DOHH2 (cell line): ENCODE results near the gene AMOT.

Experiments
- EZH2phosphoT487 ChIP-seq: fragments of 200-600 bp; sonication (generic); IDR thresholded peaks from 2 replicates; pipeline ENCODE4 v1.6.1; 2017; ENCODE audit warnings: borderline replicate concordance, mild to moderate bottlenecking, antibody characterized with exemption, low read length, moderate library complexity, mixed read lengths
- TF ChIP-seq, protein P1 (sequence below): fragments of 200-600 bp; sonication (generic); IDR thresholded peaks from one replicate; pipeline ENCODE4 v1.5.1; 2014; ENCODE audit warnings: antibody characterized with exemption, mild to moderate bottlenecking, low read depth, low read length; ENCODE audit not compliant: poor library complexity, severe bottlenecking

DNA sequence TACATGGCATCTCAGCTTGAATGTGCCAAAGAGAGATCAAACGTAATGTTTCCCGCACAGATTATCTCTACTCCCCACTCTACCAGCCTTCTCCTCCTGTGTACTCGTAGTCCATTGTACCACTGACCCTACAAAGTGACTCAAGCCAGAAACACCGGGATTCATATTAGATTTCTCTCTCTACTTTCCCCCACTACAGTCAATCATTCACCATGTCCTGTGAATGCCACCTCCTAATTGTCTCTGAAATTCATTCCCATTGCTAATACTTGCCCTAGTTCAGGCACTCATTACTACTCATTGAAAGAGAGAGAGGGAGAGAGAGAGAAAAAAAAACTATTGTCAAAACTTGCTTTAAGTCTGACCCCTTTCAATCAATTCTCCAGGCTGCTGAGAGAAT, 82.7 kb downstream of the AMOT start:
- TF ChIP-seq, protein P1, sequence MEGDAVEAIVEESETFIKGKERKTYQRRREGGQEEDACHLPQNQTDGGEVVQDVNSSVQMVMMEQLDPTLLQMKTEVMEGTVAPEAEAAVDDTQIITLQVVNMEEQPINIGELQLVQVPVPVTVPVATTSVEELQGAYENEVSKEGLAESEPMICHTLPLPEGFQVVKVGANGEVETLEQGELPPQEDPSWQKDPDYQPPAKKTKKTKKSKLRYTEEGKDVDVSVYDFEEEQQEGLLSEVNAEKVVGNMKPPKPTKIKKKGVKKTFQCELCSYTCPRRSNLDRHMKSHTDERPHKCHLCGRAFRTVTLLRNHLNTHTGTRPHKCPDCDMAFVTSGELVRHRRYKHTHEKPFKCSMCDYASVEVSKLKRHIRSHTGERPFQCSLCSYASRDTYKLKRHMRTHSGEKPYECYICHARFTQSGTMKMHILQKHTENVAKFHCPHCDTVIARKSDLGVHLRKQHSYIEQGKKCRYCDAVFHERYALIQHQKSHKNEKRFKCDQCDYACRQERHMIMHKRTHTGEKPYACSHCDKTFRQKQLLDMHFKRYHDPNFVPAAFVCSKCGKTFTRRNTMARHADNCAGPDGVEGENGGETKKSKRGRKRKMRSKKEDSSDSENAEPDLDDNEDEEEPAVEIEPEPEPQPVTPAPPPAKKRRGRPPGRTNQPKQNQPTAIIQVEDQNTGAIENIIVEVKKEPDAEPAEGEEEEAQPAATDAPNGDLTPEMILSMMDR: no peak
- no peak for TF ChIP-seq EZH2phosphoT487
